ENCODE measurements around the gene SLC2A1. TPM values are rescaled to one million over a fixed set of nuclear protein-coding genes. Genes with fewer than 3 reads are reported as not detected.

The SLC2A1 gene
- total and polyA plus RNA-seq, 2 of the 13 experiments (the other 11 are each of a cell fraction or from before 2014, with no cell fraction given): 125 to 423 TPM

DNA sequence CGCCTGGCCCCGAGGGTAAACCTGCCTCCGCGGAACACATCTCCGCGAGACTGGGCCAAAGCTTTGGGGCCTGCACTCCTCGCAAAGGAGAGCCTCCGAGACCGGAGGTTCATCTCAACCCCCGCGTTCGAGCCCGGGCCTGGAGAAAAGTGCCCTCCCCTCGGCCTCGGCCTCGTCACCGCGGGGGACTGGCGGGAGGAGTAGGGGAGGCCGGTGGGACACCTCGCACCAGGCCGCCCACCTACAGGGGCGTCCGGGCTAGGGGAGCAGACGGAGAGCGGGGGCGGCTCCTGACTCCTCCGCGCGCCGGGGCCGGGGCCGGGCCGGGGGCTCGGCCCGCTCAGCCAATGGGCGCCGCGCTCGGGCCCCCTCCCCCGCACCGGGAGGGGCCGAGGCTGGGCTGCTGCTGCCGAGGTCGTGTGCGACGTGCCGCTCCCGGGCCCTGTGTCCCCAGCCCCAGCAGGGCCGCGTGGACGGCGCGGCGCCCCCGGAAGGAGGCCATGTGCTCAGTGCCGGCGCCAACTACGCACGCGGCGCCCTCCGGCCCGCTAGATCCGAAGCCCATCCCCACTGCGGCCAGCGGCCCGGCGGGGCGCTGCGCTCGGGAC lies 684 bp downstream of the SLC2A1 start (continued):
- peak; percentile 85; the same call in 1 of the 2 replicates for TF ChIP-seq ZNF773 (CRISPR knock-in tag; IDR thresholded peaks at IDR 0.05; ENCODE audit: borderline replicate concordance)
- no peak for TF ChIP-seq NR1H2 (CRISPR knock-in tag; IDR thresholded peaks at IDR 0.05; ENCODE audit: borderline replicate concordance, low read depth)
- TF ChIP-seq ZFP37 (CRISPR knock-in tag; IDR thresholded peaks at IDR 0.05; ENCODE audit: borderline replicate concordance): no peak
- TF ChIP-seq AKAP8 (CRISPR knock-in tag; IDR thresholded peaks at IDR 0.05): no peak
- no peak; the same call in 1 of the 2 replicates for TF ChIP-seq ZMAT3 (CRISPR knock-in tag; conservative IDR thresholded peaks at IDR 0.05)
- no peak for TF ChIP-seq ZNF740 (CRISPR knock-in tag; IDR thresholded peaks at IDR 0.05)
- TF ChIP-seq MBNL3 (CRISPR knock-in tag; conservative IDR thresholded peaks at IDR 0.05): no peak
- TF ChIP-seq GLI4 (CRISPR knock-in tag; IDR thresholded peaks at IDR 0.05; ENCODE audit: borderline replicate concordance): no peak
- TF ChIP-seq, protein P1, sequence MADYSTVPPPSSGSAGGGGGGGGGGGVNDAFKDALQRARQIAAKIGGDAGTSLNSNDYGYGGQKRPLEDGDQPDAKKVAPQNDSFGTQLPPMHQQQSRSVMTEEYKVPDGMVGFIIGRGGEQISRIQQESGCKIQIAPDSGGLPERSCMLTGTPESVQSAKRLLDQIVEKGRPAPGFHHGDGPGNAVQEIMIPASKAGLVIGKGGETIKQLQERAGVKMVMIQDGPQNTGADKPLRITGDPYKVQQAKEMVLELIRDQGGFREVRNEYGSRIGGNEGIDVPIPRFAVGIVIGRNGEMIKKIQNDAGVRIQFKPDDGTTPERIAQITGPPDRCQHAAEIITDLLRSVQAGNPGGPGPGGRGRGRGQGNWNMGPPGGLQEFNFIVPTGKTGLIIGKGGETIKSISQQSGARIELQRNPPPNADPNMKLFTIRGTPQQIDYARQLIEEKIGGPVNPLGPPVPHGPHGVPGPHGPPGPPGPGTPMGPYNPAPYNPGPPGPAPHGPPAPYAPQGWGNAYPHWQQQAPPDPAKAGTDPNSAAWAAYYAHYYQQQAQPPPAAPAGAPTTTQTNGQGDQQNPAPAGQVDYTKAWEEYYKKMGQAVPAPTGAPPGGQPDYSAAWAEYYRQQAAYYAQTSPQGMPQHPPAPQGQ (CRISPR knock-in tag; IDR thresholded peaks at IDR 0.05; ENCODE audit: borderline replicate concordance): no peak
- peak; percentile 49; the same call in 1 of the 2 replicates for TF ChIP-seq ZNF205 (CRISPR knock-in tag; IDR thresholded peaks at IDR 0.05)
- no peak for TF ChIP-seq ZNF510 (CRISPR knock-in tag; IDR thresholded peaks at IDR 0.05; ENCODE audit: low read depth)
- TF ChIP-seq HDAC2 (CRISPR knock-in tag; IDR thresholded peaks at IDR 0.05): no peak
- TF ChIP-seq BHLHE40 (IDR thresholded peaks at IDR 0.05; ENCODE audit: low read length): peak; percentile 45; the same call in 1 of the 2 replicates
- peak; percentile 96 for TF ChIP-seq RBFOX2 (IDR thresholded peaks at IDR 0.05; ENCODE audit: low read depth, low read length)
- no peak for TF ChIP-seq ZNF264 (CRISPR knock-in tag; IDR thresholded peaks at IDR 0.05)
- no peak for TF ChIP-seq AGO1 (IDR thresholded peaks at IDR 0.05; ENCODE audit: low read depth, low read length, poor library complexity, severe bottlenecking)
- no peak for TF ChIP-seq NCOA1 (CRISPR knock-in tag; IDR thresholded peaks at IDR 0.05)
- no peak for TF ChIP-seq CREB3 (CRISPR knock-in tag; IDR thresholded peaks at IDR 0.05)
- no peak for TF ChIP-seq KAT2B (IDR thresholded peaks at IDR 0.05; ENCODE audit: borderline replicate concordance, low read depth, low read length)
- TF ChIP-seq ZNF687 (CRISPR knock-in tag; IDR thresholded peaks at IDR 0.05): peak; percentile 66
- TF ChIP-seq GABPB1 (CRISPR knock-in tag; IDR thresholded peaks at IDR 0.05): no peak; the same call in 1 of the 2 replicates
- TF ChIP-seq FOXC1 (CRISPR knock-in tag; IDR thresholded peaks at IDR 0.05; ENCODE audit: borderline replicate concordance): 0 out of 2 replicates have a peak, but pooled peaks have one; percentile 19
- peak; percentile 49; the same call in 1 of the 2 replicates for TF ChIP-seq ARNT2 (CRISPR knock-in tag; IDR thresholded peaks at IDR 0.05; ENCODE audit: low read depth)
- TF ChIP-seq SIX1 (CRISPR knock-in tag; IDR thresholded peaks at IDR 0.05; ENCODE audit: borderline replicate concordance): no peak
